ENCODE data around the gene MYO9A.

Gene MYO9A

GRCh38 chr15:71997691-71998090, 120.3 kb downstream of the MYO9A start:
- no peak overlapping the region for H3K9ac ChIP-seq (ENCODE audit: low read depth, low read length)
- H3K27me3 ChIP-seq (ENCODE audit: insufficient read depth, low read length, poor library complexity): no peaks in the 10 kb centered on the region
- no peak for TF ChIP-seq EZH2 (IDR thresholded peaks at IDR 0.05; ENCODE audit: borderline replicate concordance, low read depth, low read length, severe bottlenecking)
- no peak for TF ChIP-seq CTCF (IDR thresholded peaks at IDR 0.05; ENCODE audit: borderline replicate concordance, extremely low read depth, low read length, poor library complexity, severe bottlenecking)
- no peak overlapping the region for H2AFZ ChIP-seq (ENCODE audit: low read depth, low read length)
- H3K27ac ChIP-seq (ENCODE audit: low read length): no peak overlapping the region
- ATAC-seq (ENCODE audit: insufficient read depth, low read depth): no peak
- H3K4me3 ChIP-seq (ENCODE audit: low read depth in 1 of 2, low read length in 2 of 2): no peak overlapping the region
- H3K4me2 ChIP-seq (ENCODE audit: insufficient read depth, low read length): no peak overlapping the region
- no peaks in the 10 kb centered on the region for H3K79me2 ChIP-seq (ENCODE audit: insufficient read depth, low read length)
- no peaks in the 10 kb centered on the region for H3K9me3 ChIP-seq (ENCODE audit: insufficient read depth, low read length, severe bottlenecking)
- H3K4me1 ChIP-seq (ENCODE audit: insufficient read depth, low read length): no peaks in the 10 kb centered on the region
- no peaks in the 10 kb centered on the region for H4K20me1 ChIP-seq (ENCODE audit: insufficient read depth, low read length)
- no peak for DNase-seq
- no peaks in the 10 kb centered on the region; the same call in 1 of the 2 replicates for H3K36me3 ChIP-seq (ENCODE audit: insufficient read depth, low read length)

- Histone ChIP-seq H3K4me1 (ENCODE audit: insufficient read depth, low read length) (no peaks in the 10 kb centered on the region), H3K9me3 (ENCODE audit: insufficient read depth, low read length, severe bottlenecking) (no peaks in the 10 kb centered on the region), H2AFZ (ENCODE audit: low read depth, low read length) (no peak overlapping the region), H3K4me3 (ENCODE audit: low read depth in 1 of 2, low read length in 2 of 2) (no peak overlapping the region), H3K36me3 (ENCODE audit: insufficient read depth, low read length) (no peaks in the 10 kb centered on the region; the same call in 1 of the 2 replicates), H3K27me3 (ENCODE audit: insufficient read depth, low read length, poor library complexity) (no peaks in the 10 kb centered on the region), H4K20me1 (ENCODE audit: insufficient read depth, low read length) (no peaks in the 10 kb centered on the region), H3K79me2 (ENCODE audit: insufficient read depth, low read length) (no peaks in the 10 kb centered on the region), H3K27ac (ENCODE audit: low read length) (no peak overlapping the region), H3K4me2 (ENCODE audit: insufficient read depth, low read length) (no peak overlapping the region), H3K9ac (ENCODE audit: low read depth, low read length) (no peak overlapping the region)
- no peak for DNase-seq
- ATAC-seq (ENCODE audit: insufficient read depth, low read depth): no peak
- no peak for TF ChIP-seq EZH2 (IDR thresholded peaks at IDR 0.05; ENCODE audit: borderline replicate concordance, low read depth, low read length, severe bottlenecking)
- TF ChIP-seq CTCF (IDR thresholded peaks at IDR 0.05; ENCODE audit: borderline replicate concordance, extremely low read depth, low read length, poor library complexity, severe bottlenecking): no peak
Measured at GRCh38 chr15:71975816-71976150, 142.2 kb downstream of the MYO9A start.

GRCh38 chr15:71974211-71974610, 143.7 kb downstream of the MYO9A start:
- no peak overlapping the region for H2AFZ ChIP-seq (ENCODE audit: low read depth, low read length)
- H3K36me3 ChIP-seq (ENCODE audit: insufficient read depth, low read length): no peaks in the 10 kb centered on the region; the same call in 1 of the 2 replicates
- no peaks in the 10 kb centered on the region for H3K79me2 ChIP-seq (ENCODE audit: insufficient read depth, low read length)
- H3K27ac ChIP-seq (ENCODE audit: low read length): no peak overlapping the region
- no peak overlapping the region for H3K4me3 ChIP-seq (ENCODE audit: low read depth in 1 of 2, low read length in 2 of 2)
- DNase-seq: no peak
- H3K4me1 ChIP-seq (ENCODE audit: insufficient read depth, low read length): no peaks in the 10 kb centered on the region
- ATAC-seq (ENCODE audit: insufficient read depth, low read depth): no peak
- TF ChIP-seq EZH2 (IDR thresholded peaks at IDR 0.05; ENCODE audit: borderline replicate concordance, low read depth, low read length, severe bottlenecking) (no peak), CTCF (IDR thresholded peaks at IDR 0.05; ENCODE audit: borderline replicate concordance, extremely low read depth, low read length, poor library complexity, severe bottlenecking) (no peak)
- H4K20me1 ChIP-seq (ENCODE audit: insufficient read depth, low read length): no peaks in the 10 kb centered on the region
- no peaks in the 10 kb centered on the region for H3K9me3 ChIP-seq (ENCODE audit: insufficient read depth, low read length, severe bottlenecking)
- no peaks in the 10 kb centered on the region for H3K27me3 ChIP-seq (ENCODE audit: insufficient read depth, low read length, poor library complexity)
- no peak overlapping the region for H3K4me2 ChIP-seq (ENCODE audit: insufficient read depth, low read length)
- H3K9ac ChIP-seq (ENCODE audit: low read depth, low read length): no peak overlapping the region

- no peaks in the 10 kb centered on the region for H3K9me3 ChIP-seq (ENCODE audit: insufficient read depth, low read length, severe bottlenecking)
- H3K4me2 ChIP-seq (ENCODE audit: insufficient read depth, low read length): no peak overlapping the region
- H4K20me1 ChIP-seq (ENCODE audit: insufficient read depth, low read length): no peaks in the 10 kb centered on the region
- no peaks in the 10 kb centered on the region; the same call in 1 of the 2 replicates for H3K36me3 ChIP-seq (ENCODE audit: insufficient read depth, low read length)
- no peaks in the 10 kb centered on the region for H3K79me2 ChIP-seq (ENCODE audit: insufficient read depth, low read length)
- H3K27ac ChIP-seq (ENCODE audit: low read length): no peak overlapping the region
- no peaks in the 10 kb centered on the region for H3K4me1 ChIP-seq (ENCODE audit: insufficient read depth, low read length)
- DNase-seq (no peak), ATAC-seq (ENCODE audit: insufficient read depth, low read depth) (no peak)
- H3K9ac ChIP-seq (ENCODE audit: low read depth, low read length): no peak overlapping the region
- no peak for TF ChIP-seq EZH2 (IDR thresholded peaks at IDR 0.05; ENCODE audit: borderline replicate concordance, low read depth, low read length, severe bottlenecking)
- no peak for TF ChIP-seq CTCF (IDR thresholded peaks at IDR 0.05; ENCODE audit: borderline replicate concordance, extremely low read depth, low read length, poor library complexity, severe bottlenecking)
- no peaks in the 10 kb centered on the region for H3K27me3 ChIP-seq (ENCODE audit: insufficient read depth, low read length, poor library complexity)
- no peak overlapping the region for H3K4me3 ChIP-seq (ENCODE audit: low read depth in 1 of 2, low read length in 2 of 2)
- no peak overlapping the region for H2AFZ ChIP-seq (ENCODE audit: low read depth, low read length)
Measured at GRCh38 chr15:71973366-71973765, 144.6 kb downstream of the MYO9A start.
